Fibroblast of mammary gland (primary cell): ENCODE data around the gene TMTC3.

Experiments used
- DNase-seq: peaks from one replicate; pipeline ENCODE4 v3.0.0-alpha.2; 2010; ENCODE audit warnings: low read depth
- H3K4me3 ChIP-seq: 2 replicates; pipeline ENCODE4 v1.5.1; 2011; ENCODE audit warnings: low read depth, mild to moderate bottlenecking, low read length, moderate library complexity; ENCODE audit not compliant: control insufficient read depth
- CTCF ChIP-seq: conservative IDR thresholded peaks from 2 replicates; pipeline ENCODE4 v1.5.1; 2011; ENCODE audit warnings: low read depth, low read length, inconsistent platforms; ENCODE audit not compliant: control insufficient read depth, insufficient read depth

TMTC3 gene

GRCh38 chr12:88227871-88228270 is 85.8 kb downstream of the TMTC3 start:
- H3K4me3 ChIP-seq: no peak overlapping the region
- no peak for TF ChIP-seq CTCF

GRCh38 chr12:88228720-88229119 is 86.6 kb downstream of the TMTC3 start:
- no peak overlapping the region for H3K4me3 ChIP-seq
- no peak for TF ChIP-seq CTCF
- no peak for DNase-seq

More at GRCh38 chr12:88227871-88228270, 85.8 kb downstream of the TMTC3 start:
- no peak for DNase-seq

GRCh38 chr12:88230271-88230670 is 88.2 kb downstream of the TMTC3 start:
- H3K4me3 ChIP-seq: no peak overlapping the region
- no peak for TF ChIP-seq CTCF
- no peak for DNase-seq

GRCh38 chr12:88235183-88235833 is 93.2 kb downstream of the TMTC3 start:
- no peak for DNase-seq
- TF ChIP-seq CTCF: no peak
- no peak overlapping the region for H3K4me3 ChIP-seq

GRCh38 chr12:88237954-88238353 is 95.8 kb downstream of the TMTC3 start:
- TF ChIP-seq CTCF: no peak
- no peak overlapping the region for H3K4me3 ChIP-seq
- peak; percentile 85 for DNase-seq

GRCh38 chr12:88238406-88238805 is 96.3 kb downstream of the TMTC3 start:
- no peak for TF ChIP-seq CTCF
- no peak overlapping the region for H3K4me3 ChIP-seq
- no peak for DNase-seq
